ENCODE data around the gene COMMD9.
A peak's percentile ranks its signal among the peaks of the same experiment; 100 is the strongest.
"Not testable (repeated sequence)": the region's sequence is repeated elsewhere in the genome, so short reads cannot be mapped to it uniquely, and the experiment has no call there.

Gene COMMD9

GRCh38 chr11:36289226-36289852 is at the start of gene COMMD9:
TSS of gene COMMD9 (minus strand) at chr11:36289424. CDS start at chr11:36289412, 12 bp downstream.
- DNase-seq (ENCODE audit: low read depth in 2 of 2) = peak; percentile 74 to 80

- peak in 1 of 2 experiments; percentile 21 for DNase-seq (ENCODE audit: low read depth in 2 of 2)
Observed at GRCh38 chr11:36333897-36334296, 44.7 kb upstream of the COMMD9 start.

- peak in 1 of 2 experiments; percentile 20 for DNase-seq (ENCODE audit: low read depth in 2 of 2)
Observed at GRCh38 chr11:36333468-36333867, 44.2 kb upstream of the COMMD9 start.

GRCh38 chr11:36330411-36330810 is 41.2 kb upstream of the COMMD9 start:
- no peak for DNase-seq (ENCODE audit: low read depth in 2 of 2)

- no peak for DNase-seq (ENCODE audit: low read depth in 2 of 2)
Observed at GRCh38 chr11:36328966-36329673, 39.9 kb upstream of the COMMD9 start.

GRCh38 chr11:36326524-36327419 is 37.5 kb upstream of the COMMD9 start:
- DNase-seq (ENCODE audit: low read depth in 2 of 2) = no peak

- not testable (repeated sequence) for DNase-seq (ENCODE audit: low read depth in 2 of 2)
Observed at GRCh38 chr11:36325403-36325802, 36.2 kb upstream of the COMMD9 start.

- not testable (repeated sequence) for DNase-seq (ENCODE audit: low read depth in 2 of 2)
Observed at GRCh38 chr11:36324956-36325355, 35.7 kb upstream of the COMMD9 start.

- no peak for DNase-seq (ENCODE audit: low read depth in 2 of 2)
Observed at GRCh38 chr11:36317992-36318391, 28.8 kb upstream of the COMMD9 start.

GRCh38 chr11:36316049-36316448 is 26.8 kb upstream of the COMMD9 start:
- no peak for DNase-seq (ENCODE audit: low read depth in 2 of 2)

GRCh38 chr11:36314434-36314767 is 25.2 kb upstream of the COMMD9 start:
- DNase-seq (ENCODE audit: low read depth in 2 of 2) = no peak

- no peak for DNase-seq (ENCODE audit: low read depth in 2 of 2)
Observed at GRCh38 chr11:36313750-36314433, 24.7 kb upstream of the COMMD9 start.

- DNase-seq (ENCODE audit: low read depth in 2 of 2) = peak; percentile 34 to 39
Observed at GRCh38 chr11:36312611-36313472, 23.6 kb upstream of the COMMD9 start.

- DNase-seq (ENCODE audit: low read depth in 2 of 2) = no peak
Observed at GRCh38 chr11:36311926-36312595, 22.8 kb upstream of the COMMD9 start.

- no peak for DNase-seq (ENCODE audit: low read depth in 2 of 2)
Observed at GRCh38 chr11:36309779-36310178, 20.6 kb upstream of the COMMD9 start.

GRCh38 chr11:36308577-36308976 is 19.4 kb upstream of the COMMD9 start:
- DNase-seq (ENCODE audit: low read depth in 2 of 2) = no peak

- DNase-seq (ENCODE audit: low read depth in 2 of 2) = peak; percentile 24 to 28
Observed at GRCh38 chr11:36306888-36307287, 17.7 kb upstream of the COMMD9 start.

GRCh38 chr11:36305047-36305446 is 15.8 kb upstream of the COMMD9 start:
- DNase-seq (ENCODE audit: low read depth in 2 of 2) = no peak

GRCh38 chr11:36304351-36304750 is 15.1 kb upstream of the COMMD9 start:
- no peak for DNase-seq (ENCODE audit: low read depth in 2 of 2)

- DNase-seq (ENCODE audit: low read depth in 2 of 2) = no peak
Observed at GRCh38 chr11:36300650-36301049, 11.4 kb upstream of the COMMD9 start.

All from fibroblast of skin of left quadriceps (primary cell).